Renal cortex interstitium (tissue), 11 donors: ENCODE measurements around the gene CPS1. TPM values are rescaled to one million over a fixed set of nuclear protein-coding genes. Genes with fewer than 3 reads are reported as not detected.

ENCODE experiments used
- DNase-seq, 11 donors: peaks; one replicate each; pipeline ENCODE4 v3.0.0-alpha.2; 2013; ENCODE audit warnings: low read depth in 9 of 11, low spot score in 4 of 11; ENCODE audit errors: extremely low read depth in 1 of 11
- polyA plus RNA-seq, 3 donors: library from polyadenylated mRNA; unstranded; fragments of 120-200 nt; gene quantifications; one replicate each; pipeline ENCODE4 v1.2.1, GENCODE V29; 2013; ENCODE audit not compliant: insufficient read length in 3 of 3

Gene CPS1
- polyA plus RNA-seq, 3 donors = 2.4 to 5.4 (median 3.8) TPM

- DNase-seq = peak in 2 of 11 donors; percentile 20 to 36
Observed at GRCh38 chr2:210541290-210541902, 15.0 kb upstream of the CPS1 start.

- DNase-seq = no peak
Observed at GRCh38 chr2:210544007-210544590, 12.3 kb upstream of the CPS1 start.

GRCh38 chr2:210544831-210545230 is 11.6 kb upstream of the CPS1 start:
- no peak for DNase-seq

GRCh38 chr2:210546424-210547208 is 9.8 kb upstream of the CPS1 start:
- no peak for DNase-seq

- DNase-seq = no peak
Observed at GRCh38 chr2:210548031-210548430, 8.4 kb upstream of the CPS1 start.

- no peak for DNase-seq
Observed at GRCh38 chr2:210548878-210549384, 7.5 kb upstream of the CPS1 start.

- peak in 1 of 11 donors; percentile 22 for DNase-seq
Observed at GRCh38 chr2:210551001-210551400, 5.4 kb upstream of the CPS1 start.

GRCh38 chr2:210553373-210553772 is 3.0 kb upstream of the CPS1 start:
- no peak for DNase-seq

- no peak for DNase-seq
Observed at GRCh38 chr2:210555555-210555954, 844 bp upstream of the CPS1 start.

- no peak for DNase-seq
Observed at GRCh38 chr2:210557721-210558120, 1.3 kb downstream of the CPS1 start.

GRCh38 chr2:210558708-210559107 is 2.3 kb downstream of the CPS1 start:
- DNase-seq = no peak

- no peak for DNase-seq
Observed at GRCh38 chr2:210559182-210559581, 2.8 kb downstream of the CPS1 start.

GRCh38 chr2:210561475-210561874 is 5.1 kb downstream of the CPS1 start:
- peak in 1 of 11 donors; percentile 20 for DNase-seq

- DNase-seq = peak in 1 of 11 donors; percentile 21
Observed at GRCh38 chr2:210562091-210562490, 5.7 kb downstream of the CPS1 start.

- no peak for DNase-seq
Observed at GRCh38 chr2:210562502-210563080, 6.2 kb downstream of the CPS1 start.

GRCh38 chr2:210567279-210567678 is 10.9 kb downstream of the CPS1 start:
- no peak for DNase-seq

- DNase-seq = no peak
Observed at GRCh38 chr2:210568108-210568507, 11.7 kb downstream of the CPS1 start.

- peak in 2 of 11 donors; percentile 15 to 32 for DNase-seq
Observed at GRCh38 chr2:210577263-210578071, 21.1 kb downstream of the CPS1 start.

- DNase-seq = no peak
Observed at GRCh38 chr2:210584834-210585233, 28.4 kb downstream of the CPS1 start.
